Brain pericyte (primary cell): Measurements from ENCODE around the gene PCYOX1L.

Experiments
- DNase-seq: peaks from one replicate; pipeline ENCODE4 v3.0.0-alpha.2; 2012; ENCODE audit warnings: low read depth, low spot score

The PCYOX1L gene

DNA sequence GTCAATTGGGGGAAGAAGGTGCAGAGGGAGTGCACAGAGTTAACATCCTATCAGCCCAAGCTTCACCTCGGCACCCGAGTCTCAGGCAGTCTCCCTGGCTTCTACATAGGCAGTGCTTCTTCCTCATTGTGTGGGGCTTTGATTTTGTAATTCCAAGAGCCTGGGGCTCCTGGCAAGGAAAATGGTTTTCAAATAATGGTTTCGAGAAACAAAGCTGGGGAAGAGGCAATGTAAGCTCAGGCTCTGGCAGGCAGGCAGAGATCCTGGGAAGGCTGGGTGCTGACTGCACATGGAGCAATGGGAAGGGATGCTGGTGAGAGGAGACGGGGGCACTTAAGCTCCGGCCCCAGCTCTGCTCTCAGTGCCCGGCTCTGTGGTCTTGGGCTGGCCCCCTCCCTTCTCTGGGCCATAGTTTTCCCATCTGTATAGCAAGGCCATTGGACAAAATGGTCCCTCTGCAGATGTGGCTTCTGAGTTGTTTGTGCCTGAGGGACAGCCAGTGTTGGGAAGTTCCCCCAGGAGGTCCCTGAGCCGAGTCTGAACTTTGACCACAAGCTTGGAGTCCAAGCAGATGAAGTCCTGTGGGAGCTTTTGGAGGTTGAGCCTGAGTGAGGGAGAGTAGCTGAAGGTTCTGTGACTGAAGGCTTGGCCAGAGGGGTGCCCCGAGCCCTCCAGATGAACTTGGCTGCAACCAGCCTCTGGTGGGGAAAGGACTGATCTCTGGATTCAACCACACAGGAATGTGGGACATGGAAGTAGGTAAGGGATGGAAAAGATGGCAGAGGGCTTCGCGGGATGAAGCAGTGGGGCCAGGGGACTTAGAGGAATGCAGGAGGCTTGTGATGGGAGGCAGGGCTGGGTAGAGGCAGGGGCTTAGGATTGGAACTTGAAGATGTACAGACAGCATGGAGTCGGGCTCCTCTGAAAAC, 49.7 kb downstream of the PCYOX1L start:
- DNase-seq, result no peak

DNA sequence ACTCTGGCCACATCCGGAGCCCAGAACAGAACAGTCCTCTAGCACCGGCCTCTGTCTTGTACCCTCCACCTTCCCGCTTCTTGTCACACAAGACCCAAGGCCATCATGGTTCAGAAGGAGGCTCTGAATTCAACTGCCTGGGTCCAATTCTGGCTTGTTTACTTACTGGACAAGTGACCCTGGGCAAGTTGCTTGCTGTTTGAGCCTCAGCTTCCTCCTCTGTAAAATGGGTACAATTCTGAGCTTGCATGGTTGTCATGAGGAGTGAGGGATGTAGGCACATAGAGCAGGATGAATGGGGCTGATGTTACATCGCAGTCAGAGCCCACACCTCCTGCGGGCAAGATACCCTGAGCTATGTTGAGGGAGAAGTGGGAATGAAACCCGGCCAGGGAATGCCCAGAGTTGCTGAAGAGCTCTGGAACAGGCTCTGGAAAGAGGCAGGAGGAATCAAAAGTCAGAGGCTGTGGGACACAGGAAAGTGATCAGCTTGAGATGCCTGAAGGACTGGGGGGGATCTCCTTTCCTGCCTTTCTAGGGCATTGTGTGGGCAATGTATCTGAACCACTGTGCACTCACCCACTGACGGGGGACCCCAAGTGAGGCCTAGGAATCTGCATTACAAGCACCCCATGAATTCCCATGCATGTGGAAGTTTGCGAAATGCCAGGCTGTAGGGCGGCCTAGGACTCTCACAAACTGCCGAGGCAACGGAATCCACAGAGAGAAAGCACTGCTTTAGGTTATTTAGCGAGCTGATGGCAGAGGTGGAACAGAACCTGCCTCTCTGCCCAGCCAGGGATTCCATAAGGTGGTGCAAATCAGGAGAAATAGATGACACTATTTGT, 50.6 kb downstream of the PCYOX1L start:
- no peak for DNase-seq

DNA sequence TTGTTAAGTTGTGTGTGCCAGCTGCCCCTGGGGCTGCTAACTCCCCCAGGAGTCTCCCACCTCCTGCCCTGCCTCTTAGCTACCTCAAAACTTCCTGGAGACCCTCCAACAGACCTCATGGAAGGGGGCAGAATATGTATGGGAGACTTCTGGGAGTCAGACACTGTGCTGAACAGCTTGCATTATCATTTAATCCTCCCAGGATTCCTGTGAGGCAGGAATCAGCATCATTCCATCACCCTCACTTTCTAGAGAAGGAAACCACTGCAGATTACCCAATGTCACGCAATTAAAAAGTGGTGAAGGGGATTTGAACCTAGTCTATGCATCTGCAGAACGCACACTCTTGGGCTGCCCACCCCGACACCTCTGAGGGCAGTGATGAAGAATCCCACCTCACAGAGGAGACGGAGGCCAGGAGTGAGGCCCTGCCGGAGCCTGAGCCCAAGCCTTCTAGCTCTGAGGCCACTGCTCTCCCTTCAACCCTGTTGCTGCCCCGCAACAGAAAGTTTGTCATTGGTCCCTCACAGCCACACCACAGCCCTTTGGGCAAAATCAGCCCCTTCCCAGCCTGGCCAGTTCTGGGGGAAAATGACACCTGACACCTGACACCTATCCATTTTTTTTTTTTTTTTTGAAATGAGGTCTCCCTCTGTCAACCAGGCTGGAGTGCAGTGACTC, 51.6 kb downstream of the PCYOX1L start:
- DNase-seq, result no peak

DNA sequence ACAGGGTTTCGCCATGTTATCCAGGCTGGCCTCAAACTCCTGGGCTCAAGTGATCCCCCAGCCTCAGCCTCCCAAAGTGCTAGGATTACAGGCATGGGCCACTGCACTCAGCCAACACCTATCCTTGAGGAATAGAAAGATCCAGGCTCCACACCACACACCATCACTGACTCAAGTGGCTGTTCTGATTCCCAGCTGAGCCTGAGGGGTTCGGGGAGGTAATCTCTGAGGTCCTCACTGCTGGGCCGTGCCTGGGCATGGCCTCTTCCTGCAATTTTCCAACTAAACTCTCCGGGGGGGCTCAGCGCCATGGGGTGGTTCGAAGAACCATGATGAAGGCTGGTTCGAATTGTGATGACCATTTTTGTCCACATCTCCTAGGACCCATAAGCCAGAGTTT, 52.2 kb downstream of the PCYOX1L start:
- no peak for DNase-seq

DNA sequence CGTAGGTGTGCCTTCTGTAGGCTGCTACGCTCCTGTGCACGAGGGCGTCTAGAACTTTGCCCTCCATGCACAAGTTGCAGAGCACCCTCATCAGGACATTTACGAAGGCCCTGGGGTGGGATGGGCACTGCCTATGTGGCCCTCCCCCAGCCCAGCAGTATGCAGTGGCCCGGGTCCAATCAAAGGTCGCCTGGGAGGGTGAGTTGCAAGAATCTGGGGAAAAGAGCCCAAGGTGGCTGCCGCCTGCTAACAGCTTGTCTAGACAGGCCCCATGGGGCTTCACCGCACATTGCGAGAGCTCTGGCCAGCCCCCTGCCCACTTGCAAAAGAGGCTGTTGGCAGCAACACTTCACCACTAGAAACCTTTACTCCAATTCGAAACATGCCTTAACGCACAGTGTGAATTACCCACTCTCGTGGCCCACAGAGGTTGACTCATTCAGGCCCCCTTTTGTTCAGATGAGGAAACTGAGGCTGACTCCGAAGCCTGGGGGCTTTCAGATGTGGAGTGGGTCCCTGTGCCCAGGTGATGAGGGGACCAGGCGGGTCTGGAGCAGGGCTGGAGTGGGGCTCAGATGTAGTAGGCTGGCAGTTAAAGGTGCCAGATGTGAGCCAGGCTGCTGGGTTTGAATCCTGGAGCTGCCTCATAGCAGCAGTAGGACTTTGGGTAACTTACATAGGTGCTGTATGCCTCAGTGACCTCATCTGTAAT, 53.0 kb downstream of the PCYOX1L start:
- DNase-seq, result no peak

DNA sequence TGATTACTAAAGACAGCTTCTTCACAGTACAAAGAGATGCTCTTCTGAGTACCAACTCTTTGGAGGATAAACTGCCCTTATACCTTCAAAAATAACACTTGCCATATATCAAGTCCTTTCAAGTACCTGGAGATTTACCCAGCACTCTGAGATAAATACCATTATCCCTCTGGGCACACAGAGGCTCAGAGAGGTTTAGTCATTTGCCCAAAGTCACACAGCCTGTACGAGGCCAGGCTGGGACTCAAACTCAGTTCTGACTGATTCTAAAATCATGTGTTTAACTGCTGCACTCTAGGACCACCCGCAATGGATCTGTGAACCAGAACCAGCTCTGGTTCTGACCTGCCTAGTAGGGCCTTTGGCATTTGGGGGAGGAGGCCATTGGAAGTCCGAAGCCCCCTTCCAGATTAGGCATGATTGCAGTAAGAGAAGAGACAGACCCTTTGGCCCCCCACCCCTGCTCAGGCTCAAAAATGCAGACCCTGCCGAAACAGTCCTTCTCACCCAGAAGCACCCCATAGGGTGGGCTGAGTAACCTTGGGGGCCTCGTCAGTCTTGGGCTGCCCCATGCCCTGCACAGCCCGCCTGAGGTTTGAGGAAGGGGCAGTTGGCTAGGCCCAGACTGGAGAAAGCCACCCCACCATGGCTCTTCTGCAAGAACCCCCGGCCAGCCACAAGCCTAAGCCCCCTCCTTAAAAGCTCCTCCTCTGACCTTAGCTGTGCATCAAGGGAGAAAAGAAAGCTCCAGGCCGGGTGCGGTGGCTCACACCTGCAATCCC, 54.1 kb downstream of the PCYOX1L start:
- DNase-seq, result no peak

DNA sequence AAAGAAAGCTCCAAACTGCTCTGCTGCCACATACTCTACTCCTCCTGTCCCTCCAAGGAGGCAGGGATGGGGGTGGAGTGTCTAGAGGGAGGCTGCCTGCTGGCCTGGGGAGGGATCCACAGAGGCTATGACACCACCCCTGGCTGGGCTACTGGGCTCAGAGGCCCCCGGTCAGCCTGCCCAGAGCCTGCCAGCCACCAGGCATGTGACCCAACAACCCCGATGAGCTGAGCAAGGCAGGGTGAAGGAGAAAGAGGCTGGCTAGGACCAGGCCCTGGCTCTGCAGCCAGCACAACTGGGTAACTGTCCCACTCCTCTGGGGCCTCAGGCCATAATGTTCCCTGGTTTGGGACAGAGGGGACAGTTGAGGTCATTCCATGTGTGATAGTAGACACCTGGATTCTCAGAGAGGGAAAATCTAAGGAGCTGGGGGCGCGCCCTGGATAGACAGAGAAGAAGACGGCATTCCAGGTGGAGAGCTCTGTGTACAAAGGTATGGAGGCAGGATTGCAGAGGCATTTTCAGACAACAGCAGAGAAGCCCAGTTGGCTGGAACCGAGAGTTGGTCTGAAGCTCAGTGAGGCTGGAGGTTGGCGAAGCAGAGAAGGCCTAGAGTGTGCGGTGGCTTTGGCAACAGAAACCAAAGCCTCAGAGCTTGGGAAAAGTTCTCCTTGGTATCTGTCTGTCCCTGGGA, 55.1 kb downstream of the PCYOX1L start:
- DNase-seq, result no peak

DNA sequence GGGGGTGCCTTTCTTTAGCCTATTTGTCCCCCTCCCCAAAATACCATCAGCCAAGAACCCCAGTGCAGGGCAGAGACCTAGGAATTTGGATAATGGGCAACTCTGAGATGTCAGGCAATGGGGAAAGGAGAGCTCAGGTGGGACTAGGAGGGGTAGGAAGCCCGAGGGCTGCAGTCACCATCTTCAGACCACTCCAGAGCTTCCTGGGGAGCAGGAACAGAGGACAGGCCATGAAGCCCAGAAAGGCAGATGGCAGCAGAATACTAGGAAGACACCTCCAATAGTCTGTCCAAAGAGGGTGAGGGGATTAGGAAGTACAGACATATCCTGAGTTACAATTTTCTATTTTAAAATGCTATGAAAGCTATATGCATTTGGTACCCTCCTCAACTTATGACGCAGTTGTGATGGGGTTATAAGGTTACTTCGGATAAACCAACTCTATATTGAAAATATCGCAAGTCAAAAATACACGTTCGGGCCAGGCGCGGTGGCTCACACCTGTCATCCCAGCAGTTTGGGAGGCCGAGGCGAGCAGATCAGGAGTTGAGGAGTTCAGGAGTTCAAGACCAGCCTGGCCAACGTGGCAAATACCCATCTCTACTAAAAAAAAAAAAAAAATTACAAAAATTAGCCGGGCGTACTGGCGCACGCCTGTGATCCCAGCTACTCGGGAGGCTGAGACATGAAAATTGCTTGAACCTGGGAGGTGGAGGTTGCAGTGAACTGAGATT, 55.8 kb downstream of the PCYOX1L start:
- no peak for DNase-seq

DNA sequence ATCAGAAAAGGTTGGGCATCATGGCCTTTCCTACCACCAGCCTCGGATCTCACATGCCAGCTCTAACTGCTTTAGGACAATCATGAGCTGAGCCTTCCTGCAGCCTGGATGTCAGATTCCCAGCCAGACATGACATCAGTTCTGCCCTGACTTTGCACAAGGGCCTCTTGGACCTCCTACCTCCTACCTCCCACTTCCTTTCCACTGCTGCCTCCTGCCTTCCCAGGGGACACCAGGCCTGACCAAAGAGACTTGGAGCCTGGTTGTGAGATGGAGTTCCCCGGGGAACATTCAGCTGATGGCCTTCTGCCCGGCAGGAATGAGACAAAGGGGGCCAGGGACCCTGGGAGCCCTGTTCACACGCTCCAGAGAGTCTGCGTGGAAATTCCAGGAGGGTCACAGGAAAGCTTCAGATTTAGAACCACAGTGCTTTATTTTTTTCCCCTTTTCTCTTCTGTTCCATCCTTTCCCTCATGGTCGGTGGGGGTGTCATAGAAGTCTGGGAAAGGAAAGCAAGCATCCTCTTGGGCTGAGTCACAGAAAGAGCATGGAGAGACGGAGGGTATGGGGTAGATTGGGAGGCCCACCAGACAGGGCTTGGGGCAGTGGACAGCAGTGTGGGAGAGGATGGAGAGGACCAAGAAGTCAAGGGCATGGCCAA, 56.7 kb downstream of the PCYOX1L start:
- no peak for DNase-seq

DNA sequence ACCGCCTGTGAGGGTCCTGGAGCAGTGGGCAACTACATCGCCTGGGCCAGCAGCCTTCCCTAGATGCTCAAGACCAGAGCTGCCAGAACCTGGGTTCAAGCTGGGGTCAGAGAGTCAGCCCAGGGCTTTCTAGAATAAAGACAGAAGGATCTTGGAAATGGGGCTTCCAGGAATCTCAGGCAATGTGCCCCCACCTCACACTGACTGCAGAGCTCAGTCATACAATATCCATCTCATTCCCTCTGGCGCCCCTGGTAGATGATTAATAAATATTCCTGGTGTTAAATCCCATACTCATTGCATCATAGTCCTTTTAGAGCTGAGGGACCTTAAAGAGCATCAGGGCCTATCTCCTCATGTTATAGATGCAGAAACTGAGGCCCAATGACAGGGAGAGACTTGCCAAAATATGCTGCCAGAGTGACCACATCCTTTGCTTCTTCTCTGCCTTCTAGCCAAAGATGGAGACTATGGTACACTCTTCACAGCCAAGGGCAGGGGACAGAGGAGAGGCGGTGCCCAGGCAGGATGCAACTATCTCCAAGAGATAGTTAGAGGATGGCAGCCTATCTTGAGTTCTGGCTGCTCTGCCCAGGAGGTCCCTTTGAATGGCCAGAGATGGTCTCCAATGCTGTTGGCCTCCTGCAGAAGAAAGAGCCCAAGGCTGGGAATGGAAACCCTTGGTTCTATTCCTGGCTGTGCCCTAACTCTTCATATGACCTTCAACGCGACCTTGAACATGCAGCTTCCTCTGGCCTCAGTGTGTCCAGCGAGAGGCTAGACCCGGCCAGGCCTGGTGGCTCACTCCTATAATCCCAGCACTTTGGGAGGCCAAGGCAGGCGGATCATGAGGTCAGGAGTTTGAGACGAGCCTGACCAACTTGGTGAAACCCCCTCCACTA, 57.5 kb downstream of the PCYOX1L start:
- no peak for DNase-seq

DNA sequence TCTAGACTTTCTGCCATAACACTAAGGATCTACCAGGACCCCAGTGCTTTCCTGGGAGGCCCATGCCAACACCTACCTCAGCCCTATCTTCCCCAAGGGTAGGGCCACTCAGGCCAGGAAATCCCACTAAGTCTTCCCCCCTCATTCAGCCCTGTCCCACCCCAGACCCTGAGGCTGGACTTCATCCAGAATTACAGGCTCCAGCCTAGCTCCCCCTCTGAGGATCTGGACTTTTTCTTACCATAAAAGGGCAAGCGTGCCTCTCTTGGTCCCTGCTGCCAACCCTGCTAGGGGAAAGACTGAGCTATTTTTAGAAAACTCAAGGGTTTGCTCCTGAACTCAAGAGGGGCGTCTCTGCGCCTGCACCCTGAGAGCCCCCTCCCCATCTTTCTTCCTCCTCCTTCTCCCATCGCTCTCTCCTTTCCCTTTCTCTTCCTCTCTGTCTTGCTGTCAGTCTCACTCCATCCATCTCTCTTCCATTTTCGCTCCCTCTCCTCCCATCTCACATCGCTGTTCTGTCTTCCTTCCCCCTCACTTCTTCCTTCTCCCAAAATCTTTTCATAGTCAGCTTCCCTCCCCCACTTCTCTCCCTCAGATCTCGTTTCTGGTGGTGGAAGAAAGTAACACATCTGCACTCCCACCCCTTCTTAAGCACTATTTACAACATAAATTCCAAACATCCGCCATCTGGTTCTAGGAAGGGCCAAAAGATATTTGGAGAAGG, 59.3 kb downstream of the PCYOX1L start:
- DNase-seq, result no peak

DNA sequence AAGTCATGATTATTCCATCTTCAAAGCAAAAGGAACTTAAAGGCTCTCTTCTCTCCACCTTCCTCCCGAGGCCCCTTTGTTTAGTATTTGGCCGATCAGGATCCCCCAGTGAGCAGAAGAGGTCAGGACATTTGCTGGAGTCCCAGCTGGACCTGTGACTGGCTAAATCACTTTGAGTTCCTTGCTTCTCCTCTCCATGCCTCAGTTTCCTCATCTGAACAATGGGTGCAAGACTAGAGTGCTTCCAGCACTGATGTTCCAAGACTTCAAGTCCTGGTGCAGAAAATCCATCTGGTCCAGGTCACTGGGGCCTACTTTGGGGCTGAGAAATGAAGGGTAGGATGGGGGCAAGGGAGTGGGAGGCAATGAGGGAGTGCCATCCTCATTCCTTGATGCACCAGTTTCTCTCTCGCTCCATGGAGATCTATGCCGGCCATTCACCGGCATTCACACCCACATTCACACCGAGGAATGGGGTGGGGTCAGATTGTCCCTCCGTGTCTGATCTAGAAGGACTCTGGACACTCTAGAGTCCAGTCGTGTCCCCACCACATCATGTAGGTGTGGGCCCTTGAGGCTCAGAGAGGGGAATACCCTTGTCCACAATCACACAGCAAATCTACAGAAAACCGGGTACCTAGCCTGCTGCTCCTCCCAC, 60.0 kb downstream of the PCYOX1L start:
- DNase-seq, result no peak

DNA sequence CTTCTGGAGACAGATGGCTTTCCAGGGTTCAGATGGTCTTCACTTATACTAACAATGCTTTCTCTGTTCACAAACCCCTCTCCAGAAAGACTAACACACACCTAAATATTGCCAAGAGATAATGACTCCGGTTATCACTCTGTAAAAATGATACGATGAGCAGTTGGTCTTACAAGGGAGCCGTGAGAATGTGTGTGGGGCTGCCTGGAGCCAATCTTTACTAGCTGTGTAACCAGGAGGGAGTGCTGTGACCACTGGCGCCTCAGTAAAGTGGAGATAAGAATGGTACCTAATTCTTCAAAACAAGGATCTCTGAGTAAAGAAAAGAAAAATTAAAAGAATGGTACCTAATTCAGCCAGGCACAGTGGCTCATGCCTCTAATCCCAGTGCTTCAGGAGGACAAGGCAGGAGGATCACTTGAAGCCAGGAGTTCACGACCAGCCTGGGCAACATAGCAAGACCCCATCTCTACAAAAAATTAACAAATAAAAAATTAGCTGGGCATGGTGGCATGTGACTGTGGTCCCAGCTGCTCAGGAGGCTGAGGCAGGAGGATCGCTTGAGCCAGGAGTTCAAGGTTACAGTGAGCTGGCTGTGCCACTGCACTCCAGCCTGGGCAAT, 61.2 kb downstream of the PCYOX1L start:
- DNase-seq, result no peak
